MM.1S (cell line): ENCODE results near the gene PRKCG.
"Not testable (repeated sequence)": the region's sequence is repeated elsewhere in the genome, so short reads cannot be mapped to it uniquely, and the experiment has no call there.

ENCODE experiments used
- EZH2 ChIP-seq: fragments of 300-600 bp; sonication (generic); optimal IDR thresholded peaks from 2 replicates; pipeline ENCODE3; 2017; ENCODE audit warnings: low read depth, mild to moderate bottlenecking, antibody characterized with exemption, low read length, mixed read lengths
- TF ChIP-seq, protein P1 (sequence below): fragments of 300-600 bp; sonication (generic); IDR thresholded peaks from 2 replicates; pipeline ENCODE4 v1.5.1; 2016; ENCODE audit warnings: antibody characterized with exemption, low read length, mixed read lengths

DNA sequence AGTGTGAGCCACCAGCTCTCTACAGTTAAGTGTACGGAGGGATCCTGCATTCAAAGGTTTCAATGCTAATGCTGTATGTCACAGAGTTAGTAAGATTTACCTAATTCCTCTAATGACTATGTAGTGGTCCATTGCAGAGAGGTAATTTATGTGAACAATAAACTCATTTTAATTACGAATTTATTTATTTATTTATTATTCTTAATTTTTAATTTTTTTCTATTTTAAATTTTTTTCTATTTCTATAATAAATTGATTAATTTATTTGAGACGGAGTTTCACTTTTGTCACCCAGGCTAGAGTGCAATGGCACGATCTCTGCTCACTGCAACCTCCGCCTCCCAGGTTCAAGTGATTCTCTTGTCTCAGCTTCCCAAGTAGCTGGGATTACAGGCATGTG is 66.6 kb downstream of the PRKCG start:
- TF ChIP-seq, protein P1, sequence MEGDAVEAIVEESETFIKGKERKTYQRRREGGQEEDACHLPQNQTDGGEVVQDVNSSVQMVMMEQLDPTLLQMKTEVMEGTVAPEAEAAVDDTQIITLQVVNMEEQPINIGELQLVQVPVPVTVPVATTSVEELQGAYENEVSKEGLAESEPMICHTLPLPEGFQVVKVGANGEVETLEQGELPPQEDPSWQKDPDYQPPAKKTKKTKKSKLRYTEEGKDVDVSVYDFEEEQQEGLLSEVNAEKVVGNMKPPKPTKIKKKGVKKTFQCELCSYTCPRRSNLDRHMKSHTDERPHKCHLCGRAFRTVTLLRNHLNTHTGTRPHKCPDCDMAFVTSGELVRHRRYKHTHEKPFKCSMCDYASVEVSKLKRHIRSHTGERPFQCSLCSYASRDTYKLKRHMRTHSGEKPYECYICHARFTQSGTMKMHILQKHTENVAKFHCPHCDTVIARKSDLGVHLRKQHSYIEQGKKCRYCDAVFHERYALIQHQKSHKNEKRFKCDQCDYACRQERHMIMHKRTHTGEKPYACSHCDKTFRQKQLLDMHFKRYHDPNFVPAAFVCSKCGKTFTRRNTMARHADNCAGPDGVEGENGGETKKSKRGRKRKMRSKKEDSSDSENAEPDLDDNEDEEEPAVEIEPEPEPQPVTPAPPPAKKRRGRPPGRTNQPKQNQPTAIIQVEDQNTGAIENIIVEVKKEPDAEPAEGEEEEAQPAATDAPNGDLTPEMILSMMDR: not testable (repeated sequence)
- not testable (repeated sequence) for TF ChIP-seq EZH2
